Neural crest cell (in vitro differentiated cells): Measurements from ENCODE around the gene SLAMF6. TPM values are rescaled to one million over a fixed set of nuclear protein-coding genes. Genes with fewer than 3 reads are reported as not detected.
"Not testable (repeated sequence)": the region's sequence is repeated elsewhere in the genome, so short reads cannot be mapped to it uniquely, and the experiment has no call there.

Experiments used
- DNase-seq: peaks from one replicate; pipeline ENCODE4 v3.0.0; 2021; ENCODE audit warnings: low read depth, mixed read lengths, low spot score
- H3K27ac Mint-ChIP-seq: one replicate; pipeline ENCODE4 v1.8.0; 2021; ENCODE audit warnings: mild to moderate bottlenecking, mixed read lengths; ENCODE audit not compliant: unreplicated experiment
- H3K27me3 Mint-ChIP-seq: 2 replicates; pipeline ENCODE4 v1.8.0; 2021; ENCODE audit warnings: low read depth, mild to moderate bottlenecking, mixed read lengths
- H3K36me3 Mint-ChIP-seq: 2 replicates; pipeline ENCODE4 v1.8.0; 2021; ENCODE audit warnings: low read depth, mild to moderate bottlenecking, mixed read lengths
- H3K4me1 Mint-ChIP-seq: 2 replicates; pipeline ENCODE4 v1.8.0; 2021; ENCODE audit warnings: mixed read lengths
- H3K4me3 Mint-ChIP-seq: one replicate; pipeline ENCODE4 v1.8.0; 2021; ENCODE audit warnings: mild to moderate bottlenecking, mixed read lengths
- H3K9me3 Mint-ChIP-seq: 2 replicates; pipeline ENCODE4 v1.8.0; 2021; ENCODE audit warnings: mixed read lengths
- CTCF ChIP-seq: fragments of 200-600 bp; sonication (generic); conservative IDR thresholded peaks from 2 replicates; pipeline ENCODE4 v1.5.0; 2021; ENCODE audit warnings: antibody characterized with exemption, mild to moderate bottlenecking
- total RNA-seq: library from RNA; stranded (reverse); gene quantifications from 2 replicates; pipeline ENCODE4 v1.2.1, GENCODE V29; 2021

The SLAMF6 gene
- total RNA-seq, 1 donor from 2014 or later = not detected

GRCh38 chr1:160504651-160505050 is 18.4 kb downstream of the SLAMF6 start:
- Mint-ChIP-seq H3K4me1 (no peaks in the 10 kb centered on the region), H3K4me3 (no peak overlapping the region), H3K27ac (no peak overlapping the region), H3K9me3 (peaks cover 11% of the 10 kb centered on the region), H3K36me3 (peaks cover 8% of the 10 kb centered on the region), H3K27me3 (peaks cover 11% of the 10 kb centered on the region)
- no peak for TF ChIP-seq CTCF
- no peak for DNase-seq

GRCh38 chr1:160503087-160503486 is 20.0 kb downstream of the SLAMF6 start:
- H3K9me3 Mint-ChIP-seq = peaks cover 17% of the 10 kb centered on the region
- DNase-seq = no peak
- peaks cover 7% of the 10 kb centered on the region for H3K36me3 Mint-ChIP-seq
- no peaks in the 10 kb centered on the region for H3K4me1 Mint-ChIP-seq
- H3K27me3 Mint-ChIP-seq = peaks cover 11% of the 10 kb centered on the region
- H3K27ac Mint-ChIP-seq = no peak overlapping the region
- H3K4me3 Mint-ChIP-seq = no peak overlapping the region
- TF ChIP-seq CTCF = no peak

- DNase-seq = no peak
- H3K27ac Mint-ChIP-seq = no peak overlapping the region
- H3K9me3 Mint-ChIP-seq = peaks cover 12% of the 10 kb centered on the region
- H3K27me3 Mint-ChIP-seq = peaks cover 10% of the 10 kb centered on the region
- no peaks in the 10 kb centered on the region for H3K4me1 Mint-ChIP-seq
- no peak overlapping the region for H3K4me3 Mint-ChIP-seq
- TF ChIP-seq CTCF = no peak
- peaks cover 4% of the 10 kb centered on the region for H3K36me3 Mint-ChIP-seq
Observed at GRCh38 chr1:160500321-160500990, 22.6 kb downstream of the SLAMF6 start.

- Mint-ChIP-seq H3K36me3 (peaks cover 4% of the 10 kb centered on the region), H3K4me1 (no peaks in the 10 kb centered on the region), H3K9me3 (peaks cover 10% of the 10 kb centered on the region), H3K27me3 (peaks cover 13% of the 10 kb centered on the region), H3K4me3 (no peak overlapping the region), H3K27ac (no peak overlapping the region)
- no peak for DNase-seq
- no peak for TF ChIP-seq CTCF
Observed at GRCh38 chr1:160499631-160500030, 23.4 kb downstream of the SLAMF6 start.

- H3K9me3 Mint-ChIP-seq = peaks cover 10% of the 10 kb centered on the region
- H3K4me1 Mint-ChIP-seq, DNase-seq, H3K27ac Mint-ChIP-seq, H3K4me3 Mint-ChIP-seq, H3K36me3 Mint-ChIP-seq: not testable (repeated sequence)
- H3K27me3 Mint-ChIP-seq = peaks cover 15% of the 10 kb centered on the region
Observed at GRCh38 chr1:160498301-160499065, 24.6 kb downstream of the SLAMF6 start.

- H3K4me3 Mint-ChIP-seq = no peak overlapping the region
- H3K27ac Mint-ChIP-seq = no peak overlapping the region
- no peaks in the 10 kb centered on the region for H3K4me1 Mint-ChIP-seq
- H3K27me3 Mint-ChIP-seq = peaks cover 7% of the 10 kb centered on the region
- TF ChIP-seq CTCF = no peak
- peaks cover 4% of the 10 kb centered on the region for H3K36me3 Mint-ChIP-seq
- H3K9me3 Mint-ChIP-seq = peaks cover 10% of the 10 kb centered on the region
- DNase-seq = no peak
Observed at GRCh38 chr1:160496334-160496733, 26.7 kb downstream of the SLAMF6 start.
